Measurements from ENCODE around the gene ZNF236.

ZNF236 gene

DNA sequence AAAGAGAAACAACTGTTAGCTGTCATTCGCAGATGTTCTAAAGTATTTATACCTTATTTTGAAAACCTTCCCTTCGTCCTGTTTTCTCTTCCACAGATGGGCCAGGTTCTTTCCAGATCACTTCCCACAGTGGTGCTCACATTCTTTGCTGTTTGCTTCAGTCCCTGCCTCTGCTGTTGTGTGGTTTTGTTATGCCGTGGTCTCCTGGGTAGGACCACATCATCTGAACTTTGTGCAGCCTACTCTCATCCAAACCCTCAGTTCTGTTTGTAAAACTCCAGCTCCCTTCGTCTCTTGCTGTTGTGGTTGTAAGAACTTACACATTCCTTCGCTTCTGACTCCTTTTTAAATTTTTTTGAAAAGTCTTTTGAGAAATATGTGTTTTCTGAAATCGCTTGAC is 38.1 kb downstream of the ZNF236 start:
- H3K4me3 ChIP-seq (ENCODE audit: low read depth in 1 of 2, low read length in 1 of 2) = no peak overlapping the region
- H3K27ac ChIP-seq = no peak overlapping the region
- no peaks in the 10 kb centered on the region for H3K4me1 ChIP-seq (ENCODE audit: control insufficient read depth in 1 of 2, insufficient read depth in 1 of 2, low read depth in 1 of 2, low read length in 1 of 2)
- H3K27me3 ChIP-seq = no peaks in the 10 kb centered on the region
- H3K36me3 ChIP-seq = peaks cover 49% of the 10 kb centered on the region
- H3K9me3 ChIP-seq = no peaks in the 10 kb centered on the region
- TF ChIP-seq, protein P1, sequence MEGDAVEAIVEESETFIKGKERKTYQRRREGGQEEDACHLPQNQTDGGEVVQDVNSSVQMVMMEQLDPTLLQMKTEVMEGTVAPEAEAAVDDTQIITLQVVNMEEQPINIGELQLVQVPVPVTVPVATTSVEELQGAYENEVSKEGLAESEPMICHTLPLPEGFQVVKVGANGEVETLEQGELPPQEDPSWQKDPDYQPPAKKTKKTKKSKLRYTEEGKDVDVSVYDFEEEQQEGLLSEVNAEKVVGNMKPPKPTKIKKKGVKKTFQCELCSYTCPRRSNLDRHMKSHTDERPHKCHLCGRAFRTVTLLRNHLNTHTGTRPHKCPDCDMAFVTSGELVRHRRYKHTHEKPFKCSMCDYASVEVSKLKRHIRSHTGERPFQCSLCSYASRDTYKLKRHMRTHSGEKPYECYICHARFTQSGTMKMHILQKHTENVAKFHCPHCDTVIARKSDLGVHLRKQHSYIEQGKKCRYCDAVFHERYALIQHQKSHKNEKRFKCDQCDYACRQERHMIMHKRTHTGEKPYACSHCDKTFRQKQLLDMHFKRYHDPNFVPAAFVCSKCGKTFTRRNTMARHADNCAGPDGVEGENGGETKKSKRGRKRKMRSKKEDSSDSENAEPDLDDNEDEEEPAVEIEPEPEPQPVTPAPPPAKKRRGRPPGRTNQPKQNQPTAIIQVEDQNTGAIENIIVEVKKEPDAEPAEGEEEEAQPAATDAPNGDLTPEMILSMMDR (IDR thresholded peaks at IDR 0.05) = no peak

DNA sequence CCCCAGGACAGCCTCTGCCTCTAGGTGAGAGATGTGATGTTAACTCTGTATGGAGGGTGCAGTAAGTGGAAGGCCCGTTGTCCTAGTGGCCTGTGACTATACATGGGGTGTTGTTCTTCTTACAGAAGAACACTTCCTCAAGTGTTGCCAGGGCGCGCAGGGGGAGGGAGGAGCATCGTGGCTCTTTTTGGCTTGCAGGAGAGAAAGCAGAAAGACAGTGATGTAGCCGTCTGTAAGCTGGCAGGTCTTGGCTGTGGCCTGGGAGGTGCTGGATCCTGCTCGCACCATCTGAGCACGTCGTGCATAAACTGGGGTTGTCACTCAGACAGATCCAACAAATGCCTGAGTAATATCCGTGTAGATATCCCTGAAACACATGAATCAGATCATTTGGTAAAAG is 44.3 kb downstream of the ZNF236 start:
- TF ChIP-seq, protein P1 (IDR thresholded peaks at IDR 0.05) = no peak
- H3K27me3 ChIP-seq = no peaks in the 10 kb centered on the region
- H3K9me3 ChIP-seq = no peaks in the 10 kb centered on the region
- no peak overlapping the region for H3K4me3 ChIP-seq (ENCODE audit: low read depth in 1 of 2, low read length in 1 of 2)
- no peaks in the 10 kb centered on the region for H3K4me1 ChIP-seq (ENCODE audit: control insufficient read depth in 1 of 2, insufficient read depth in 1 of 2, low read depth in 1 of 2, low read length in 1 of 2)
- H3K27ac ChIP-seq = no peak overlapping the region
- peaks cover 53% of the 10 kb centered on the region for H3K36me3 ChIP-seq

DNA sequence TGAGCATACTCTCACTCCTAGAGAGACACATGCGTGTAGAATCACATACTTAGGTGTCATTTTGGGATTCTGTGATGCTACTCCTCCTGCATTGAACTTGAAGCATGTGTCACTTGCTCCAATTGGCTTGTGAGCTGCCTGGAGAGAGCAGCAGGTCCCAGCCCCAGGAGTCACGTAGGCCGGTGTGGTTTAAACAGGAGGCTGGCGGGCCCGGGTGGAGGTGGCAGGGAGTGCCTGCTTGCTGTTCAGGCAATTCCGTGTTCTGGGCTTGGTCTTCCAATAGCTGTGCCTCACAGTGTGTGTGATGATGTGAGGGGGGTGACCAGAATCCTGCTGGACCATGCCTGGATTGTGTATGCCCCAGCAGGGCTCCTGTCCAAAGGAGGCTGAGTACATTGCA is 51.0 kb downstream of the ZNF236 start:
- no peaks in the 10 kb centered on the region for H3K4me1 ChIP-seq (ENCODE audit: control insufficient read depth in 1 of 2, insufficient read depth in 1 of 2, low read depth in 1 of 2, low read length in 1 of 2)
- H3K4me3 ChIP-seq (ENCODE audit: low read depth in 1 of 2, low read length in 1 of 2) = no peak overlapping the region
- no peaks in the 10 kb centered on the region for H3K27me3 ChIP-seq
- H3K36me3 ChIP-seq = peaks cover 61% of the 10 kb centered on the region
- H3K9me3 ChIP-seq = no peaks in the 10 kb centered on the region
- H3K27ac ChIP-seq = no peak overlapping the region
- TF ChIP-seq, protein P1 (IDR thresholded peaks at IDR 0.05) = no peak

DNA sequence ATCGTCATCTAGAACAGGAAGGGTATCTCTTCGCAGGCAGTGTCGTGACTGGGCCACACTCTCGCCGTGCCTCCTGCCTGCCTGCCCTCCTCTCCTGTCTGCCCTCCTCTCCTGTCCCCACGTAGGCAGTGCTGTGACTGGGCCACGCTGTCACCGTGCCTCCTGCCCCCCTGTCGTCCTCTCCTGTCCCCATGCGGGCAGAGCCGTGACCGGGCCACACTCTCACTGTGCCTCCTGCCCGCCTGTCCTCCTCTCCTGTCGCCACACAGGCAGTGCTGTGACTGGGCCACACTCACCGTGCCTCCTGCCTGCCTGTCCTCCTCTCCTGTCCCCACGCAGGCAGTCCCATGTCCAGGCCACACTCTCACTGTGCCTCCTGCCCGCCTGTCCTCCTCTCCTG is 51.4 kb downstream of the ZNF236 start:
- Histone ChIP-seq H3K4me1 (ENCODE audit: control insufficient read depth in 1 of 2, insufficient read depth in 1 of 2, low read depth in 1 of 2, low read length in 1 of 2) (no peaks in the 10 kb centered on the region), H3K36me3 (peaks cover 58% of the 10 kb centered on the region), H3K27ac (no peak overlapping the region)

DNA sequence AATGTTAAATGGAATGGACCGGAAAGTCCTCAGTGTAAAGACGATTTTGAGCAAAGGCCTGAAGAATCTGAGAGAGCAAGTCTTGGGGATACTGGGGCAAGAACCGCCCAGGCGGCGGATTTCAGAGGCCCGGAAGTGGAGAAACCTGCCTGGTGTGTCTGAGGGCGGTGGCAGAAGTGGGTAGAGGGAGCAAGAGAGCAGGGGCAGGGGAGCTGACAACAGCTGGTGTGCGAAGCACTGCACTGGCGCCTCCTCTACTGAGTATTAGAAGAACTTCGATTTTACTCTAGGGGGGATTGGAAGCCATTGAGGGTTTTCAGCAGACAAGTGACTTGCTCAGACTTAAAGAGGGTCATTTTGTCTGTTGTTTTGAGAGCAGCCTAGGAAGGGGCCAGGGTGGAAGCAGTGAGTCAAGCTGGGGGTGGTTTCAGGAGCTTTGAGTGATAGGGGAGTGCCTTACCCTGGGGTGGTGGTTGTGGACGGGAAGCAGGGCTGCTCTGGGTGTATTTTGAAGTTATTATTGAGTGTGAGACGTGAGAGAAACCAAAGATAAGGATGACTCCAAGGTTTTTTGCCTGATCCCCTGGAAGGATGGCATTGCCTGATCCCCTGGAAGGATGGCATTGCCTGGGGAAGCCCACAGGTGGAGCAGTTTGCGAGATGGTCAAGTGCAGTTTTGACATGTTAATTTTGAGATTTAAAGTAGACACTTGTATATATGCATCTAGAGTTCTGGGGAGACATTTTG is 52.5 kb downstream of the ZNF236 start:
- H3K27ac ChIP-seq = no peak overlapping the region
- no peaks in the 10 kb centered on the region for H3K4me1 ChIP-seq (ENCODE audit: control insufficient read depth in 1 of 2, insufficient read depth in 1 of 2, low read depth in 1 of 2, low read length in 1 of 2)
- no peak overlapping the region for H3K4me3 ChIP-seq (ENCODE audit: low read depth in 1 of 2, low read length in 1 of 2)
- H3K36me3 ChIP-seq = peaks cover 55% of the 10 kb centered on the region
- no peaks in the 10 kb centered on the region for H3K27me3 ChIP-seq
- TF ChIP-seq, protein P1 (IDR thresholded peaks at IDR 0.05) = no peak
- no peaks in the 10 kb centered on the region for H3K9me3 ChIP-seq

More for the DNA sequence above, 51.4 kb downstream of the ZNF236 start:
- H3K27me3 ChIP-seq = no peaks in the 10 kb centered on the region
- TF ChIP-seq, protein P1 (IDR thresholded peaks at IDR 0.05) = no peak
- H3K9me3 ChIP-seq = no peaks in the 10 kb centered on the region
- H3K4me3 ChIP-seq (ENCODE audit: low read depth in 1 of 2, low read length in 1 of 2) = no peak overlapping the region

All from neutrophil (primary cell).